Dermis microvascular lymphatic vessel endothelial cell (primary cell): ENCODE measurements around the gene NR6A1. TPM values are rescaled to one million over a fixed set of nuclear protein-coding genes. Genes with fewer than 3 reads are reported as not detected.
A peak's percentile ranks its signal among the peaks of the same experiment; 100 is the strongest.
"Not testable (repeated sequence)": the region's sequence is repeated elsewhere in the genome, so short reads cannot be mapped to it uniquely, and the experiment has no call there.

ENCODE experiments used
- DNase-seq, 2 donors: peaks; one replicate each; pipeline versions ENCODE4 v3.0.0 to v3.0.0-alpha.2; 2010; ENCODE audit warnings: low read depth in 2 of 2
- total RNA-seq: library from RNA; depleted of rRNA; stranded (reverse); fragments of >200 nt; gene quantifications from 2 replicates; pipeline ENCODE4 v1.2.1, GENCODE V29; 2014

Gene NR6A1
- total RNA-seq, 1 donor from 2014 or later, result 0.77 TPM

GRCh38 chr9:124617477-124618141 lies 153.5 kb downstream of the NR6A1 start:
- DNase-seq, result peak; percentile 60 to 78

GRCh38 chr9:124616961-124617360 lies 154.2 kb downstream of the NR6A1 start:
- DNase-seq, result no peak

- not testable (repeated sequence) for DNase-seq
These were observed 155.3 kb downstream of the NR6A1 start for GRCh38 chr9:124615840-124616239.

GRCh38 chr9:124615100-124615742 lies 155.9 kb downstream of the NR6A1 start:
- DNase-seq, result no peak

GRCh38 chr9:124613849-124614248 lies 157.3 kb downstream of the NR6A1 start:
- no peak for DNase-seq

- no peak for DNase-seq
These were observed 160.0 kb downstream of the NR6A1 start for GRCh38 chr9:124611106-124611505.

- DNase-seq, result no peak
These were observed 165.1 kb downstream of the NR6A1 start for GRCh38 chr9:124606027-124606426.

- DNase-seq, result no peak
These were observed 165.9 kb downstream of the NR6A1 start for GRCh38 chr9:124605258-124605657.

- DNase-seq, result no peak
These were observed 168.5 kb downstream of the NR6A1 start for GRCh38 chr9:124602632-124603031.

GRCh38 chr9:124602204-124602603 lies 168.9 kb downstream of the NR6A1 start:
- no peak for DNase-seq

- DNase-seq, result no peak
These were observed 170.7 kb downstream of the NR6A1 start for GRCh38 chr9:124600407-124600806.

- DNase-seq, result no peak
These were observed 171.9 kb downstream of the NR6A1 start for GRCh38 chr9:124599121-124599795.

- no peak for DNase-seq
These were observed 173.1 kb downstream of the NR6A1 start for GRCh38 chr9:124598048-124598447.

GRCh38 chr9:124596172-124596839 lies 174.8 kb downstream of the NR6A1 start:
- no peak for DNase-seq

- DNase-seq, result no peak
These were observed 175.4 kb downstream of the NR6A1 start for GRCh38 chr9:124595743-124596142.

GRCh38 chr9:124594673-124595072 lies 176.4 kb downstream of the NR6A1 start:
- DNase-seq, result no peak

- DNase-seq, result no peak
These were observed 176.9 kb downstream of the NR6A1 start for GRCh38 chr9:124594225-124594624.

GRCh38 chr9:124593651-124594058 lies 177.5 kb downstream of the NR6A1 start:
- no peak for DNase-seq

GRCh38 chr9:124593200-124593599 lies 177.9 kb downstream of the NR6A1 start:
- DNase-seq, result no peak

GRCh38 chr9:124590889-124591641 lies 180.0 kb downstream of the NR6A1 start:
- peak in 1 of 2 donors; percentile 1 for DNase-seq

- no peak for DNase-seq
These were observed 186.5 kb downstream of the NR6A1 start for GRCh38 chr9:124584631-124585030.
